Activated T-cell treated with anti-CD3 and anti-CD28 coated beads, Interleukin-2, amount 50 U/mL, for 72 hours (primary cell): ENCODE results near the gene MEX3D. TPM values are rescaled to one million over a fixed set of nuclear protein-coding genes. Genes with fewer than 3 reads are reported as not detected.

Experiments
- ATAC-seq, 2 donors: fragments of 150-1000 bp; cut with Tn5 transposase; replicated peaks in 1 of 2; 2 replicates each; pipeline ENCODE4 v1.10.0; 2021; ENCODE audit warnings: moderate library complexity in 2 of 2, mild to moderate bottlenecking in 1 of 2
- DNase-seq, 2 donors: peaks; one replicate each; pipeline ENCODE4 v3.0.0; 2021 to 2022; ENCODE audit warnings: mixed read lengths in 1 of 2
- H3K27ac Mint-ChIP-seq: one replicate; pipeline ENCODE4 v1.8.0; 2022; ENCODE audit warnings: mild to moderate bottlenecking, moderate library complexity, mixed read lengths
- H3K27me3 Mint-ChIP-seq: one replicate; pipeline ENCODE4 v1.8.0; 2022; ENCODE audit warnings: low read depth, mixed read lengths
- H3K36me3 Mint-ChIP-seq, 2 donors: one replicate each; pipeline ENCODE4 v1.8.0; 2022; ENCODE audit warnings: mixed read lengths in 2 of 2, mild to moderate bottlenecking in 1 of 2; ENCODE audit not compliant: insufficient read depth in 2 of 2
- H3K4me1 Mint-ChIP-seq: one replicate; pipeline ENCODE4 v1.8.0; 2022; ENCODE audit warnings: low read depth, mixed read lengths
- H3K4me3 Mint-ChIP-seq, 2 donors: one replicate each; pipeline ENCODE4 v1.8.0; 2022; ENCODE audit warnings: mild to moderate bottlenecking in 2 of 2, mixed read lengths in 2 of 2, moderate library complexity in 2 of 2
- H3K9me3 Mint-ChIP-seq, 2 donors: one replicate each; pipeline ENCODE4 v1.8.0; 2022; ENCODE audit warnings: mixed read lengths in 2 of 2
- total RNA-seq, 2 donors: library from RNA; stranded (reverse); gene quantifications; one replicate each; pipeline ENCODE4 v1.2.3, GENCODE V29; 2022

MEX3D gene
- total RNA-seq, 2 donors from 2014 or later = 6.4 to 6.8 TPM

GRCh38 chr19:1590641-1591397 is 22.7 kb upstream of the MEX3D start:
- no peak for ATAC-seq
- Mint-ChIP-seq H3K9me3 (no peaks in the 10 kb centered on the region), H3K4me3 (peak overlapping the region; percentile 87 to 98)

DNA sequence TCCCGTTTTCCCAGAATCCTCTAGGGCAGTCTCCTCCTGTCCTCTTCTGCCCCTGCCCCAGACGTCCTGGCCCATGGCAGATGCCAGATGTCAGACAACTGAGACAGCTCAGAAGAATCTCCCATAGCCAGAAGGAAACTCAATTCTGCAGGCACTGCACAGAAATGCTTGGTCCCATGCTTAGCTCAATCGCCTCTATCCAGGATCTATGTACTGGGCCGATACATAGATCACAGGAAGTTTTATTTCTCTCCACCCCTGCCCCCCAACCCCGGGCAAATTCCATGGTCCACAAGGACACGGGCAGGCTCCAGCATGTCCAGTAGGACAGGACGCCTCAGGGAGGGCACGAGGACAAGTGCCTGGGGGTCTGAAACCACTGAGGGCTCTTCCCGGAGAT is 19.7 kb upstream of the MEX3D start:
- Mint-ChIP-seq H3K9me3 (no peaks in the 10 kb centered on the region), H3K27ac (peak overlapping the region; percentile 44), H3K4me1 (peaks cover 31% of the 10 kb centered on the region), H3K4me3 (no peak overlapping the region), H3K36me3 (peaks cover 3 to 8% of the 10 kb centered on the region in 2 donors), H3K27me3 (no peaks in the 10 kb centered on the region)
- no peak for ATAC-seq
- no peak for DNase-seq

More at GRCh38 chr19:1590641-1591397, 22.7 kb upstream of the MEX3D start:
- Mint-ChIP-seq H3K36me3 (peaks cover 0 to 2% of the 10 kb centered on the region in 2 donors), H3K4me1 (peaks cover 40% of the 10 kb centered on the region), H3K27me3 (no peaks in the 10 kb centered on the region), H3K27ac (peak overlapping the region; percentile 79)
- peak; percentile 35 to 41 for DNase-seq

DNA sequence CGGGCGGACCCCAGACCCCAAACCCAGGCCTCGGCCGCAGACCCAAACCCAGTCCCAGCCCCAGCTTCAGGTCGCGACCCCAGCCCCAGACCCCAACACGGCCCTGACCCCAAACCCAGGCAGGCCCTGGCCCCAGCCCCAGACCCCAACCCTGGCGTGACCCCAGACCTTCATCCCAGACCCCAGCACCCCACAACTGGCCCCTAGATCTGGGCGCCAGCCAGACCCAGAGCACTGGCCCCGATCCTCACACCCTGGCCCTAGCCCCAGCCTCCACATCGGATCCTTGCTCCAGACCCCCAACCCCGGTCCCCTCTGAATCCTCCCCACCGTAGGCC is 17.1 kb upstream of the MEX3D start:
- peaks cover 18% of the 10 kb centered on the region for H3K4me1 Mint-ChIP-seq
- peaks cover 3 to 8% of the 10 kb centered on the region in 2 donors for H3K36me3 Mint-ChIP-seq
- no peak overlapping the region for H3K4me3 Mint-ChIP-seq
- no peak overlapping the region for H3K27ac Mint-ChIP-seq
- DNase-seq = no peak
- H3K9me3 Mint-ChIP-seq = no peaks in the 10 kb centered on the region
- no peak for ATAC-seq
- no peaks in the 10 kb centered on the region for H3K27me3 Mint-ChIP-seq

GRCh38 chr19:1584500-1585242 is 16.5 kb upstream of the MEX3D start:
- no peaks in the 10 kb centered on the region for H3K27me3 Mint-ChIP-seq
- ATAC-seq (no peak), DNase-seq (no peak)
- peaks cover 13% of the 10 kb centered on the region for H3K4me1 Mint-ChIP-seq
- no peak overlapping the region for H3K27ac Mint-ChIP-seq
- H3K36me3 Mint-ChIP-seq = peaks cover 3 to 13% of the 10 kb centered on the region in 2 donors
- H3K4me3 Mint-ChIP-seq = no peak overlapping the region
- H3K9me3 Mint-ChIP-seq = no peaks in the 10 kb centered on the region

- Mint-ChIP-seq H3K4me1 (peaks cover under 1% of the 10 kb centered on the region), H3K9me3 (no peaks in the 10 kb centered on the region)
Measured at GRCh38 chr19:1582201-1582600, 14.1 kb upstream of the MEX3D start.

DNA sequence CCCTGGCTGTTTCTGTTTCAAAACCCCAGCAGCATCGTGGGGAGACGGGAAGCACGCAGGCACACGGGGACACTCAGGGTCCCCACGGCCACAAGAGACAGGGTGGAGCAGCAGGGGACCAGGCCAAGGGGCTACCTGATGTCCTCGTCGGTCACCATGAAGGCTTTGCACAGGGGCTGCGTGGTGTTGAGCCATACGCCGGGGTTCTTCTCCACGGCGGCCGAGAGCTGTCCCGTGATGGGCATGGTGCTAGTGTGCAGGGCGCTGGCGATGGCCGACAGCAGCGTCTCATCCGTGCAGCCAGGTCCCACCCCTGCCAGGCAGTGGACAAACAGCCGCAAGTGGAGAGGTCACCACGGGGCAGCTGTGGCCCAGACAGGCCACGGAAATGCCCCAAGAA is 12.8 kb upstream of the MEX3D start:
- H3K27ac Mint-ChIP-seq = no peak overlapping the region
- H3K36me3 Mint-ChIP-seq = peaks cover 3 to 19% of the 10 kb centered on the region in 2 donors
- H3K4me3 Mint-ChIP-seq = no peak overlapping the region
- ATAC-seq (no peak), DNase-seq (no peak)
- H3K9me3 Mint-ChIP-seq = no peaks in the 10 kb centered on the region
- H3K27me3 Mint-ChIP-seq = no peaks in the 10 kb centered on the region
- H3K4me1 Mint-ChIP-seq = no peaks in the 10 kb centered on the region

More at GRCh38 chr19:1582201-1582600, 14.1 kb upstream of the MEX3D start:
- ATAC-seq (no peak), DNase-seq (no peak)
- H3K4me3 Mint-ChIP-seq = no peak overlapping the region
- H3K36me3 Mint-ChIP-seq = peaks cover 3 to 18% of the 10 kb centered on the region in 2 donors
- no peaks in the 10 kb centered on the region for H3K27me3 Mint-ChIP-seq
- H3K27ac Mint-ChIP-seq = no peak overlapping the region

DNA sequence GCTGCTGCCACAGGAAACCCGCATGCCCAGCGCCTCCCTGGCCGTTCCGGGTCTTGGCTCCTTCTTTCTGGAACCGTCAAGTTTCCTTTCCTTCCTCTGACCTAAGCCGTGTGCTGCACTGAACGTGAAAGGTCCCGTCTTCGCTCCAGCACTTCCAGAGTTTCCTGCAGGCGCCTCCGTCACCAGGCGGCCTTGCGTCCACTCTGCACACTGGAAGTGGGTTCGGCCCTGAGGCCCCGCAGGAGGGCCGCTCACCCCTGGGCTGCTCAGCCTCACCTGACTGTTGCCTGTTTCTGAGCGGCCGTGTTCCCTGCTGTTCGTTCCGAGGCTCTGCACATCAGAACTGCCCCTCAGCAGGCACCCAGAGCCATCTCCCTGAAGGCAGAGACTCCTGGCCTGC is 12.3 kb upstream of the MEX3D start:
- no peak for DNase-seq
- Mint-ChIP-seq H3K4me3 (no peak overlapping the region), H3K27me3 (no peaks in the 10 kb centered on the region), H3K9me3 (no peaks in the 10 kb centered on the region), H3K27ac (no peak overlapping the region), H3K36me3 (peaks cover 3 to 21% of the 10 kb centered on the region in 2 donors), H3K4me1 (no peaks in the 10 kb centered on the region)
- no peak for ATAC-seq

DNA sequence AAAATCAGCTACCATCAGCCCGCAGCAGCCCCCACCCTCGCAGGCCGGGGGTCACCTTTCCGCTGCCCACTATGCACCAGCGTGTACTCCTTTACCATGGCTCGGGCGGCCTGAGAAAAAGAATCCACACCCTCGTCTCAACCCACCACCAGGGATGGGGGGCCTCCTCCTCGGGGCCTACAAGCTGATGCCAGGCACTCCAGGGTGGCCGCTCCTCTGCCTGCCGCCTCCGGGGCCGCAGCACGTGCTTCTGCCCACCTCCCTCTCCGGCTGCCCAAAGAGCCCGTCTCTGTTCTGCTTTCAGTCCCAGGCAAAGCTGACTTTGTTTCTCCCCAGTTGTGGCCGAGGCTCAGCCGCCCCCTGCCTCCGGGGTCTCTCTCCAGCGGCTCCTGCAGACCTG is 11.1 kb upstream of the MEX3D start:
- Mint-ChIP-seq H3K27ac (no peak overlapping the region), H3K4me1 (no peaks in the 10 kb centered on the region), H3K4me3 (no peak overlapping the region), H3K9me3 (no peaks in the 10 kb centered on the region), H3K36me3 (peaks cover 0 to 15% of the 10 kb centered on the region in 2 donors), H3K27me3 (no peaks in the 10 kb centered on the region)
- no peak for DNase-seq
- ATAC-seq = no peak

DNA sequence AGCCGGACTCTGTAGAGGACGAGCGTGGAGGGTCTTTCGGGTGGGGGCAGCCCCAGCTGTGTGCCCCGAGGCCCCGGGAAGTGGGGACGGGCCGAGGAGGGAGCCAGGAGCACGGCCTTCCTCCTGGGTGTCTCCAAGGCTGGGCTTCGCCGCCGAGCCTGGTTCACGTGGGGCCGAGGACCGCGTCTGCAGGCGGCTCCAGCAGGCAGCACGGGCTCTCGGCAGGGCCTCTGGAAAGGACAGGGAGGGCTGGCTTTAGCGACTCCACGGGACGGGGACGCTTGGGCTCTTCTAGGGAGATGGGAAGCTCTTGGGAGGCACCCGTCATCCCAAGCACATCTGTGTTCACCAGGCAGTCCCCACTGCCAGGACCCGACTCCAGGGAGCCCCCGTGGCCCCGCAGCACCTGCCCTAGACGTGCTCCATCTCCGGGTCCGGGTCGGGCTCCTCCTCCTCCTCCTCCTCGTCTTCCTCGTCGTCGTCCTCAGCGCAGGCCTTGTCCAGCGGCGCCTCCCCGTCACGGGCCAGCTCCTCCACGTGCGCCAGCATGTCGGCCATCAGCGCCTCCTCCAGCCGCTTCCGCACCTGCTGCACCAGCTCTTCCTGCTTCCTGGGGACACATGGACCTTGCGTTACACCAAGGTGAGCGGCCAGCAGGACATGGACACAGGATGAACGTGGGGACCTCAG is 9.9 kb upstream of the MEX3D start:
- H3K27ac Mint-ChIP-seq = no peak overlapping the region
- no peak for ATAC-seq
- H3K27me3 Mint-ChIP-seq = no peaks in the 10 kb centered on the region

DNA sequence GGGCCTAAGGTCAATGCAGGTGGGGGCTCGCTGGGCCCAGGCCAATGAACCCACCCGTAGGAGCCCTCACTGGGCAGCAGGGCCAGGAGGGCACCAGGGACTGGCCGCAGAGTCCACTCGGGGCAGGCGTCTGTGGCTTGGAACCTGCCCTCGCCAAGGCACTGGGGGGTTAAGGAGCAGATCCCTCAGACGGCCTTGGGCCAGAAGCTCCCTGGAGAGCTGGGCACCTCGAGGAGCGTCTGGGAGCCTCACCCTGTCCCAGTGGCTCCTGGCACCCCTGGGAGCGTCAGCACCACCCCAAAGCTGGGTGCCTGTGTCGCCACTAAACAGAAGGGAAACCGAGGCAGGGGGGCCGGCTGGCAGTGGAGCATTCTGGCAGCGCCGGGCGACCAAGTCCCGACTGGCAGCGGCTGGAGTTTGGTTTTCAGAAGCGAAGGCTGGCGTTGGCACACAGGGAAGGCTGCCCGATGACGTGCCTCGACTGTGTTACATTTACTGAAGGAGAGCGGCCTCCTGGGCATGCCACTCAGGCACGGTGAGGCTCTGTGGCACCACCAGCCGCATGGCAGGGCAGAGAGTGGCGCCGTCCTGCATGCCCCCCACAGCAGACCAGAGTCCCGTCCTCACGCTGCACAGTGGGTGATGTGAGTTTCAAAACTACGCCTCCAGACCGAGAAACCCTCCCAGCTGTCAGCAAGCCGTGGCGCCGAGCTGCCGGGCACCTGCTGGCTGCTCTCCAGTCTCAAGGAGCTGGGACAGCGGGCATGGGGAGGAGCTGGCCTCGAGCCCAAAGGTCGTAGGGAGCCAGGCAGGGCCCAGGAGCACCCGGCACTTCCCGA is 9.2 kb upstream of the MEX3D start:
- Mint-ChIP-seq H3K4me3 (no peak overlapping the region), H3K27me3 (no peaks in the 10 kb centered on the region), H3K9me3 (no peaks in the 10 kb centered on the region), H3K27ac (no peak overlapping the region), H3K36me3 (peaks cover 0 to 13% of the 10 kb centered on the region in 2 donors), H3K4me1 (no peaks in the 10 kb centered on the region)
- DNase-seq (no peak), ATAC-seq (no peak)

More for the DNA sequence above, 9.9 kb upstream of the MEX3D start:
- Mint-ChIP-seq H3K36me3 (peaks cover 0 to 14% of the 10 kb centered on the region in 2 donors), H3K4me1 (no peaks in the 10 kb centered on the region), H3K9me3 (no peaks in the 10 kb centered on the region), H3K4me3 (no peak overlapping the region)
- DNase-seq = no peak

- no peaks in the 10 kb centered on the region for H3K4me1 Mint-ChIP-seq
- ATAC-seq (peak in 1 of 2 donors; percentile 13), DNase-seq (no peak)
- H3K4me3 Mint-ChIP-seq = no peak overlapping the region
- H3K9me3 Mint-ChIP-seq = no peaks in the 10 kb centered on the region
- H3K27ac Mint-ChIP-seq = no peak overlapping the region
- no peaks in the 10 kb centered on the region for H3K27me3 Mint-ChIP-seq
- H3K36me3 Mint-ChIP-seq = peaks cover 0 to 13% of the 10 kb centered on the region in 2 donors
Measured at GRCh38 chr19:1576242-1577089, 8.3 kb upstream of the MEX3D start.
